ENCODE measurements around the gene RASL10A.

RASL10A gene

GRCh38 chr22:29342577-29343312 lies 27.2 kb upstream of the RASL10A start:
- Histone ChIP-seq H2AFZ (no peak overlapping the region), H3K4me3 (ENCODE audit: low read depth, low read length) (no peak overlapping the region), H3K9me3 (ENCODE audit: control insufficient read depth, low read length) (no peaks in the 10 kb centered on the region), H3K36me3 (ENCODE audit: control insufficient read depth, insufficient read depth, low read length) (no peaks in the 10 kb centered on the region), H3K4me1 (peaks cover 9% of the 10 kb centered on the region), H3K27ac (peak overlapping the region; percentile 36), H3K79me2 (no peaks in the 10 kb centered on the region), H3K4me2 (ENCODE audit: low read length) (no peak overlapping the region), H3K9ac (no peak overlapping the region), H3K27me3 (ENCODE audit: control insufficient read depth, insufficient read depth, low read length) (no peaks in the 10 kb centered on the region)
- no peak for TF ChIP-seq CTCF (IDR thresholded peaks at IDR 0.05)

- H3K27ac ChIP-seq: no peak overlapping the region
- no peak overlapping the region for H3K4me3 ChIP-seq (ENCODE audit: low read depth, low read length)
- H3K27me3 ChIP-seq (ENCODE audit: control insufficient read depth, insufficient read depth, low read length): no peaks in the 10 kb centered on the region
- H3K4me1 ChIP-seq: peaks cover 9% of the 10 kb centered on the region
- H2AFZ ChIP-seq: no peak overlapping the region
- H3K9ac ChIP-seq: no peak overlapping the region
- TF ChIP-seq CTCF (IDR thresholded peaks at IDR 0.05): no peak
- no peaks in the 10 kb centered on the region for H3K36me3 ChIP-seq (ENCODE audit: control insufficient read depth, insufficient read depth, low read length)
- H3K4me2 ChIP-seq (ENCODE audit: low read length): no peak overlapping the region
- no peaks in the 10 kb centered on the region for H3K9me3 ChIP-seq (ENCODE audit: control insufficient read depth, low read length)
- no peaks in the 10 kb centered on the region for H3K79me2 ChIP-seq
Observed at GRCh38 chr22:29342177-29342576, 26.7 kb upstream of the RASL10A start.

GRCh38 chr22:29341849-29342127 lies 26.3 kb upstream of the RASL10A start:
- Histone ChIP-seq H3K9ac (no peak overlapping the region), H3K9me3 (ENCODE audit: control insufficient read depth, low read length) (no peaks in the 10 kb centered on the region), H3K79me2 (no peaks in the 10 kb centered on the region), H3K27ac (no peak overlapping the region), H3K27me3 (ENCODE audit: control insufficient read depth, insufficient read depth, low read length) (no peaks in the 10 kb centered on the region), H2AFZ (no peak overlapping the region), H3K36me3 (ENCODE audit: control insufficient read depth, insufficient read depth, low read length) (no peaks in the 10 kb centered on the region), H3K4me1 (peaks cover 9% of the 10 kb centered on the region), H3K4me2 (ENCODE audit: low read length) (no peak overlapping the region), H3K4me3 (ENCODE audit: low read depth, low read length) (no peak overlapping the region)
- TF ChIP-seq CTCF (IDR thresholded peaks at IDR 0.05): no peak

GRCh38 chr22:29341056-29341848 lies 25.8 kb upstream of the RASL10A start:
- H3K4me1 ChIP-seq: peaks cover 9% of the 10 kb centered on the region

More at GRCh38 chr22:29341056-29341848, 25.8 kb upstream of the RASL10A start:
- H2AFZ ChIP-seq: no peak overlapping the region
- no peaks in the 10 kb centered on the region for H3K27me3 ChIP-seq (ENCODE audit: control insufficient read depth, insufficient read depth, low read length)
- H3K36me3 ChIP-seq (ENCODE audit: control insufficient read depth, insufficient read depth, low read length): no peaks in the 10 kb centered on the region
- TF ChIP-seq CTCF (IDR thresholded peaks at IDR 0.05): no peak
- no peak overlapping the region for H3K27ac ChIP-seq
- no peak overlapping the region for H3K9ac ChIP-seq
- H3K79me2 ChIP-seq: no peaks in the 10 kb centered on the region
- H3K4me2 ChIP-seq (ENCODE audit: low read length): peak overlapping the region; percentile 3
- H3K4me3 ChIP-seq (ENCODE audit: low read depth, low read length): no peak overlapping the region
- no peaks in the 10 kb centered on the region for H3K9me3 ChIP-seq (ENCODE audit: control insufficient read depth, low read length)

Measured in parathyroid adenoma (tissue), 2 donors.